GOT3 (cell line): ENCODE data around the gene KRT16.
A peak's percentile ranks its signal among the peaks of the same experiment; 100 is the strongest.
"Not testable (repeated sequence)": the region's sequence is repeated elsewhere in the genome, so short reads cannot be mapped to it uniquely, and the experiment has no call there.

Experiments used
- DNase-seq: peaks from one replicate; lab custom pipeline; 2025; ENCODE audit warnings: mixed read lengths; lab: John Stamatoyannopoulos, UW

KRT16 gene

GRCh38 chr17:41583137-41584127 lies 29.1 kb downstream of the KRT16 start:
- DNase-seq: no peak

DNA sequence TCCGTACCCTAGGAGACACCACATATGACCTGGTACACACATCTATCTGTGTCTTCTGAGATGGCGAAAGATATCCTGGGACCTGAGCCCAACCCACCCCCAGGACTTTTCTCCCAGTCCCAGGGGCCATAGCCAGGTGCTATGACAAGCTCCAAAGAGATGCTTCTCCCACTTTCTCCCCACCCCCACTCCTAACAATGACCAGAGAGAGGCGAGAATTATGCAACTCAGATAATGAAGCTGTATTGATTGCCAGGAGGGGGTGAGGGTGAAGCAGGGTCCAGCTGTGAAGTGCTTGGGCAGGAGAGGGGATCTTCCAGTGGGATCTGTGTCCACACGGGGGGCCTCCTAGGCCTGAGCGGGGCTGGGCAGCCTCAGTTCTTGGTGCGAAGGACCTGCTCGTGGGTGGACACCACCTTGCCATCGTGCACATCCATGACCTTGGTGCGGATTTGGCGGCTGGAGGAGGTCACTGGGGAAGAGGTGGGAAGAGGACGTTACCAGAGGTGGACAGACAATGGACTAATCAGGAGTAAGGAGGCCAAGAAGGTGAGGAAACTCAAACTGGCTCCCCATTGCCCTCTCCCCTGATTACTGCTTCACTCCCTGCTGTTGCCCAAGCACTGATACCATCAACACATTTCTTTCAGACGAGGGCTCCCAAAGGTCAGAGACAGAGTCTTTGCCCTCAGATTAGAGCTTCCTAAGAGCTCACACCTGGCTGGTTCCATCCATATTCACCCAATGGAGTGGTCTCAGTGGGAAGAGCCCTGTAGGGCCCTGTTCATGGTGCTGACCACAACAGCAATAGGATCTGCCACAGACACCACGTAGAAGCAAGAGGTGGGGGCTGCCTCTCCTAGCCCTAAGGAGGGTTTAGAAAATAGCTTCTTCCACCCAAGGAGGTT lies 30.3 kb downstream of the KRT16 start:
- not testable (repeated sequence) for DNase-seq

- DNase-seq: no peak
Observed at GRCh38 chr17:41581366-41582060, 31.1 kb downstream of the KRT16 start.

DNA sequence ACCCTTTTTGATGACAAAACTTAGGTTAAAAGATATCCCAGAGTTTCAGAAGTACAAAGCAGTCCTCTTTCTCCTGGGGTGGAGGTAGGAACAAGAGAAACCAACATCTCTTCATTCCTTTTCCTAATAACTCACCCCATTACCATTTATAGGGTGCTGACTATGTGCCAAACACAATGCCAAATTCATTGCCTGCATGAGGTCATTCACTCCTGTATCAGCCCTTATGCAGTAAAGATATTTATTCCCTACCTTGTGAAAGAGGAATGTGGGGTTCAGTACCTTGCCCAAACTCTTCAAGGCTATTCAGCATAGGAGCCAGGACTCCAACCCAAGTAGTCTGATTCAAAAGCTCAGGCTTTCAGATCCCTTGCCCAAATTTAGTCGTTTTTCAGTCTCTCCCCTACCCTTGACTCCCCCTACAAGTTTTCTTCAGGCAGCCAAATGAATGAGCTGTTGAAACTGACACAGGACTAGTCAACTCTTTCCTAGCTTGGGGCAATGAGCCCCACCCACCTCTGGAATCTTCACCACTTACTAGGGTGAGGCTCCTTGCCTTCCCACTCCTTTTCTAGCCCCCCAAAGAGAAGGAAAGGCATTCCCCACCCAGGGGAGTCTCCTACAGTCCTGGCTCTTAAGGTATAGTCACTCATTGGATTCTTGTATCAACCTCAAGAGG lies 31.7 kb downstream of the KRT16 start:
- no peak for DNase-seq

DNA sequence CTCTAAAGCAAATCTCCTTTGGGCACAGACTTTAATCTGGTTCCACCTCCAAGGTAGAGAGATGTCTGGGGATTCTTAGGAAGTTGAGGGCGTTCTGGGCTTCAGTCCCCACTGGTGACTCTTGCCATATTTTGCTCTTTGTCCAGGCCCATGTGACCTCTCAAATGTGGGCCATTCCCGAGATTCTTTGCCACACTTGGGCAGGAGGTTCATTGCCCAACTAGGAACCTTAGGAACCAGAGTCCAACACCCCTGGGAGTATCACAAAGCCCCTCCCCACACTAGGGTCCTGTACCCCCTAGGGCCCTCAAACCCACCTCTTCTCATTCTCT lies 32.4 kb downstream of the KRT16 start:
- DNase-seq: no peak

- DNase-seq: peak; percentile 22
Observed at GRCh38 chr17:41579484-41580243, 32.9 kb downstream of the KRT16 start.

- no peak for DNase-seq
Observed at GRCh38 chr17:41578971-41579370, 33.6 kb downstream of the KRT16 start.

DNA sequence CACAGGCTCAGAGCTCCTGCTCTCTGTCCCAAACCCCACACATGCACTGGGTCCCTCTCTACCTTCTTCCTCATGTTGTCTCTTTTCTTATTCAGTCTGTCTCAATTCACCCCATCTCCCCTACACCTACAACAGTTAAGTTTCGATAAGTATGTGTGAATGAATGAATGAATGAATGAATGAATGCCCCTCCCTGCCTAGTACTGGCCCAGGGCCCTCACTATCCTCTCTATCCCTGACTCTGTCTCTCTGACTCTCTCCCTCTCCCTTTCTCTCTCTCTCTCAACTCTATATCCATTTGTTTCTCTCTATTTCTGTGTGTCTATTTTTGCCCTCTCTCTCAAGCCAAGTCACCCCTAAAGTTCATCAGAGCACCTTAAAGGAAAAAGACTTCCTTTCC lies 34.0 kb downstream of the KRT16 start:
- no peak for DNase-seq

GRCh38 chr17:41576740-41577139 lies 35.8 kb downstream of the KRT16 start:
- not testable (repeated sequence) for DNase-seq

GRCh38 chr17:41575336-41575735 lies 37.2 kb downstream of the KRT16 start:
- DNase-seq: no peak

DNA sequence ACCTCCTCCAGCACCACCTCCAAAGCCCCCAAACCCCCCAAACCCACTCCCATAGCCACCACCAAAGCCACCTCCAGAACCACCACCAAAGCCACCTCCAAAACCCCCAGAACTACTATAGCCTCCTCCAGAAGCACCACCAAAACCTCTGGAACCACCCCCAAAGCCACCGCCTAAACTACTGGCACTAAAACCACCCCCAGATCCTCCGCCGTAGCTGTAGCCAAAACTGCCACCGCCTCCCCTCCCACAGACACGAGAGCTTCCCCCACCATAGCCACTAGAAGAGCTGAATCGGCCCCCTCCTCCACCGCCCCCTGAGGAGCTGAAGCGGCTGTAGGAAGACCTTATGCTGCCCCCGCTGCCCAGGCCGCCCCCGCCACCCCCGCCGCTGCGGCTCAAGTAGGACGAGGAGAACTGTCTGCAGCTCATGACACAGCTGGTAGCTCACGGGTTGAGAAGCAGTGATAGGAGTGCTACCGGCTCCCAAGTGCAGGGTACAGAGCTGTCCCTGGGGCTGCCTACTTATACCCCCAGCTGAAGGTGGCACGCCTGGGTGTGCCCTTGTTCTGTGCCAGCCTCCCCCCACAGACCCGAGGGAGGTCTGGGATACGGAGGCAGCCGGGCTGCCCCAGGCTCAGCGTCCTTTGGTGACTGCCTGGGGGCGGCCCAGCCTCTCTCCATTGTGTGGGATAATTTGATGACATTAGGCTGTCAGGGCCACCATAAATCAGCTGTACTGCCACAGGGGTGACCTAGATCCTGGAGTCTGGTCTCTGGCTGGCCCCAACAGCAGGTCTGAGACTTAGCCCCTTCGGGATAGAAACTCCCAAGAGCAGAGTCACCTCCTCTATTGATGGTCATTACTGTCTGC lies 40.8 kb downstream of the KRT16 start, which contains the start of gene KRT9:
TSS of gene KRT9 (minus strand) at position 499 of the 874 bp plus-strand sequence. CDS start at position 432, 67 bp downstream.
- no peak for DNase-seq

GRCh38 chr17:41567317-41567716 lies 45.2 kb downstream of the KRT16 start:
- DNase-seq: no peak

DNA sequence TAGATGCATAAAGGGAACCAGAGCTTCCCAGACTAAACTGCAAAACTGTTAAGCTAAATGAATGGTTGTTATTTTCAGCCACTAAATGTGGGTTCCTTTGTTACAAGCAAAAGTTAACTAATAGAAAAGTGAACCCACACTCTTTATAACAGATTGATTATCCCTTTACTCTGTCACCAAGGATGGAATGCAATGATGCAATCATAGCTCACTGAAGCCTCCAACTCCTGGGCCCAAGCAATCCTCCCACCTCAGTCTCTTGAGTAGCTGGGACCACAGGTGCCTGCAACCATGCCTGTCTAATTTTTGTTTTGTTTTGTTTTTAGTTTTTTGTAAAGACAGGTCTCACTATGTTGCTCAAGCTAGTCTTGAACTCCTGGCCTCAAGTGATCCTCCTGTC lies 47.2 kb downstream of the KRT16 start:
- no peak for DNase-seq

- DNase-seq: no peak
Observed at GRCh38 chr17:41563607-41564170, 48.9 kb downstream of the KRT16 start.

- DNase-seq: no peak
Observed at GRCh38 chr17:41561554-41561953, 51.0 kb downstream of the KRT16 start.
